NCI-H2029 treated with DMSO at 0.1 percent for 48 hours (cell line): Measurements from ENCODE around the gene RERE.

Experiments
- DNase-seq: peaks from one replicate; lab custom pipeline; 2025; lab: John Stamatoyannopoulos, UW

The RERE gene

GRCh38 chr1:8348047-8348776 is 469.2 kb downstream of the RERE start:
- no peak for DNase-seq

- DNase-seq = no peak
Observed at GRCh38 chr1:8347635-8348034, 469.8 kb downstream of the RERE start.

GRCh38 chr1:8345621-8346415 is 471.6 kb downstream of the RERE start:
- no peak for DNase-seq

- no peak for DNase-seq
Observed at GRCh38 chr1:8344893-8345507, 472.4 kb downstream of the RERE start.

GRCh38 chr1:8343464-8344001 is 473.9 kb downstream of the RERE start:
- no peak for DNase-seq

GRCh38 chr1:8343044-8343443 is 474.4 kb downstream of the RERE start:
- DNase-seq = no peak

- no peak for DNase-seq
Observed at GRCh38 chr1:8342325-8342724, 475.1 kb downstream of the RERE start.

GRCh38 chr1:8340448-8340847 is 477.0 kb downstream of the RERE start:
- DNase-seq = no peak

GRCh38 chr1:8339203-8339600 is 478.2 kb downstream of the RERE start:
- DNase-seq = no peak

- DNase-seq = no peak
Observed at GRCh38 chr1:8338526-8339202, 478.8 kb downstream of the RERE start.

GRCh38 chr1:8337776-8338525 is 479.5 kb downstream of the RERE start:
- no peak for DNase-seq

GRCh38 chr1:8335246-8335645 is 482.2 kb downstream of the RERE start:
- DNase-seq = no peak

GRCh38 chr1:8334106-8334851 is 483.2 kb downstream of the RERE start:
- no peak for DNase-seq

- no peak for DNase-seq
Observed at GRCh38 chr1:8333246-8333987, 484.0 kb downstream of the RERE start.

- no peak for DNase-seq
Observed at GRCh38 chr1:8332806-8333205, 484.6 kb downstream of the RERE start.

- no peak for DNase-seq
Observed at GRCh38 chr1:8330271-8331125, 486.9 kb downstream of the RERE start.

GRCh38 chr1:8329858-8330257 is 487.6 kb downstream of the RERE start:
- no peak for DNase-seq

- no peak for DNase-seq
Observed at GRCh38 chr1:8329439-8329838, 488.0 kb downstream of the RERE start.

GRCh38 chr1:8328271-8328670 is 489.2 kb downstream of the RERE start:
- no peak for DNase-seq
